ENCODE results near the gene ATP5F1E. TPM values are rescaled to one million over a fixed set of nuclear protein-coding genes. Genes with fewer than 3 reads are reported as not detected.

ATP5F1E gene
- total RNA-seq, 2 experiments from 2014 or later, result 67.4 to 68.8 TPM

DNA sequence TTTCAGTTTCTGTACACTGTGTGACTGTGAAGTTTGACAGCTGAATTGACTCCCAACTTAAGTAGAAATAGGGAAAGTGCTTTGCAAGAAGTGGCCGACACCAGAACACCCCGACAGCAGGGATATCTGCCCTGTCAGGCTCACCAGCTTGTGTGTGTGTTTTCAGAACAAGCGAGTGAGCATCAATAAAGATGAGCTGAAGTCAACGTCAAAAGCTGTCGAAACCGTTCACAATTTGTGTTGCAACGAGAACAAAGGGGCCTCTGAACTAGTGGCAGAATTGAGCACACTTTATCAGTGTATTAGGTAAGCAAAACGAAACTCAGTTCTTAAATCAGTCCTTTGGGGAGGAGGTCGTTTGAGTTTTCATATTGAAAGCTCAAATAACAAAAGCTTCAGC, 40.4 kb downstream of the ATP5F1E start:
- intact Hi-C loops (cut with micrococcal nuclease), result no loop called here
- no peak for ATAC-seq

DNA sequence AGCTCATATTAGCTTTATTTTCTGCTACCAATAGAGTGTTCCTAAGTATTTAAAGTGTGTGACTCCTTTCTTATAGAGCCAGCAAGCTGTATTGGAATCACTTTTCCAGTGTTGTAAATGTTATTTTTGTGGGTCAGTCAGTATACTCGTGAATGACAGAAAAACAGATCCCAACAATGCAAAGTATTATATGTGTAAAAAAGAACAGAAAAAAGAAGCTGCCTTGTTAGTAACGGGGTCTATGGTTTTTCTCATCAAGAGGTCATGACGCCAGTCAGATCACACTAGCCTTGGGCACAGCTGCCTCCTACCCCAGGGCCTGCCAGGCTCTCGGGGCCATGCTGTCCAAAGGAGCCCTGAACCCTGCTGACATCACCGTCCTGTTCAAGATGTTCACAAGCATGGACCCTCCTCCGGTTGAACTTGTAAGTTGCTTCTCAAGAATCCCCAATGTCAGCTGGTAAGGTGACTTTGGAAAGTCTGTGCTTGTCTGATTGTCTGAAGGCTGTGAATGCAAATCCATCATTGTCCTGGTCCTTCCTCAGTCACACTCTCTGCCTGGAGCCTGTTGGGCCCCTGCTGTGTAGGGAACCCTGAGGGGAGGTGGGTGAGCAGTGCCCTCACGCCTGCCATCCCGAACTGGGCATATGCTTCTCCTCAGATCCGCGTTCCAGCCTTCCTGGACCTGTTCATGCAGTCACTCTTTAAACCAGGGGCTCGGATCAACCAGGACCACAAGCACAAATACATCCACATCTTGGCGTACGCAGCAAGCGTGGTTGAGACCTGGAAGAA, 41.3 kb downstream of the ATP5F1E start:
- no peak for ATAC-seq
- H3K27ac Mint-ChIP-seq, result no peak overlapping the region
- intact Hi-C loops (cut with micrococcal nuclease), result no loop called here
- peaks cover 2% of the 10 kb centered on the region for H3K4me1 Mint-ChIP-seq (ENCODE audit: low read depth)
- POLR2A ChIA-PET, result interaction anchor here (1.0 kb wide), 1 partner anchor 41 kb away, joined by 8 read pairs; the partner anchor contains the start of gene ATP5F1E
- H3K27me3 Mint-ChIP-seq, result no peaks in the 10 kb centered on the region
- H3K9me3 Mint-ChIP-seq, result no peaks in the 10 kb centered on the region
- CTCF ChIA-PET, result no interaction called here
- peaks cover 61% of the 10 kb centered on the region for H3K36me3 Mint-ChIP-seq (ENCODE audit: low read depth)
- TF ChIP-seq CTCF (IDR thresholded peaks at IDR 0.05), result no peak
- H3K4me3 Mint-ChIP-seq, result no peak overlapping the region
- no peak for DNase-seq

More for the DNA sequence above, 40.4 kb downstream of the ATP5F1E start:
- TF ChIP-seq CTCF (IDR thresholded peaks at IDR 0.05), result no peak
- Mint-ChIP-seq H3K4me3 (no peak overlapping the region), H3K27ac (no peak overlapping the region), H3K36me3 (ENCODE audit: low read depth) (peaks cover 64% of the 10 kb centered on the region), H3K4me1 (ENCODE audit: low read depth) (no peaks in the 10 kb centered on the region), H3K27me3 (no peaks in the 10 kb centered on the region), H3K9me3 (no peaks in the 10 kb centered on the region)
- CTCF ChIA-PET, result no interaction called here
- POLR2A ChIA-PET, result interaction anchor here (2.0 kb wide), 1 partner anchor 10 kb away, joined by 12 read pairs; no protein-coding TSS in a partner anchor
- no peak for DNase-seq

DNA sequence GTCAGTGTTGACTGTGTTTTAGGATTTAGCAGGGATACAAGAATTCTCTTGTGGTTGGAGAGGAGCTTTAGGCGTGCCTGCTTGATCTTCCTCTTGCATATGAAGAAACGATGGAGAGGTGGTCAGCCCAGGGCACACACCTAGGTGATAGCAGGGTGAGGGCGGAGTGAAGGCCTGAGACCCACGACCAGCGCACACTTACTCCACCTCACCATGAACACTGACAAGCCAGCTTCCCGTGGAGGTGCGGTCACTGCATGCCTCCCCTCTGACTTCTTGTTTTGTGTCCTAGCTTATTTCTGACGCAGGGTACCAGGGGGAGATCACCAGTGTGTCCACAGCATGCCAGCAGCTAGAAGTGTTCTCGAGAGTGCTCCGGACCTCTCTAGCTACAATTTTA, 42.9 kb downstream of the ATP5F1E start:
- H3K4me1 Mint-ChIP-seq (ENCODE audit: low read depth), result peaks cover 14% of the 10 kb centered on the region
- DNase-seq, result no peak
- no peak overlapping the region for H3K4me3 Mint-ChIP-seq
- ChIA-PET POLR2A (interaction anchor here (0.8 to 1.5 kb wide), 4 partner anchors 9 to 218 kb away, joined by 3 to 4 read pairs (median 3); no protein-coding TSS in a partner anchor), CTCF (interaction anchor here (1.7 kb wide), 1 partner anchor 122 kb away, joined by 5 read pairs; no protein-coding TSS in a partner anchor)
- no peak overlapping the region for H3K27ac Mint-ChIP-seq
- peaks cover 58% of the 10 kb centered on the region for H3K36me3 Mint-ChIP-seq (ENCODE audit: low read depth)
- ATAC-seq, result no peak
- intact Hi-C loops (cut with micrococcal nuclease), result no loop called here
- H3K27me3 Mint-ChIP-seq, result no peaks in the 10 kb centered on the region
- H3K9me3 Mint-ChIP-seq, result no peaks in the 10 kb centered on the region
- TF ChIP-seq CTCF (IDR thresholded peaks at IDR 0.05), result no peak

DNA sequence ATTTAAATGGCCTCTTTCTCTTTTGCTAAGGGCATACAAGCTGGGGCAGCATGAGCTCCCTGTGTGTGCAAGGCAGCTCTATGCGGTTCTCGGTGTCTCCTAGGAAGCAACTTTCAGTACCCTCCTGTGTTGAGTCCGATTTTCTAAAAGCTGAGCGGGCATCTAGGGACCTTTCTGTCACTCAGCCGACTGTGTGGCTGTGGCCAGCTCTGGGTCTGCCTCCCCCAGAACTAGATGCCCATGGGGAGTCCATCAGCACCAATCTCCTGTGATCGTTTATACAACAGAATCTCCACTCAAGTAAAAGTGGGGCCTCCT, 43.6 kb downstream of the ATP5F1E start:
- Mint-ChIP-seq H3K27ac (no peak overlapping the region), H3K4me1 (ENCODE audit: low read depth) (peaks cover 20% of the 10 kb centered on the region), H3K27me3 (no peaks in the 10 kb centered on the region), H3K4me3 (no peak overlapping the region), H3K36me3 (ENCODE audit: low read depth) (peaks cover 60% of the 10 kb centered on the region), H3K9me3 (no peaks in the 10 kb centered on the region)
- DNase-seq, result no peak
- no peak for ATAC-seq
- CTCF ChIA-PET, result interaction anchor here (1.7 kb wide), 1 partner anchor 121 kb away, joined by 5 read pairs; no protein-coding TSS in a partner anchor
- POLR2A ChIA-PET, result interaction anchor here (0.5 to 1.5 kb wide), 3 partner anchors 10 to 219 kb away, joined by 3 to 4 read pairs (median 3); no protein-coding TSS in a partner anchor
- intact Hi-C loops (cut with micrococcal nuclease), result no loop called here
- no peak for TF ChIP-seq CTCF (IDR thresholded peaks at IDR 0.05)
